NCI-H774 (cell line): ENCODE data around the gene PADI2.
"Not testable (repeated sequence)": the region's sequence is repeated elsewhere in the genome, so short reads cannot be mapped to it uniquely, and the experiment has no call there.

Experiments
- DNase-seq: peaks from one replicate; lab custom pipeline; 2025; lab: John Stamatoyannopoulos, UW

The PADI2 gene

GRCh38 chr1:17081439-17081838 lies 37.8 kb downstream of the PADI2 start:
- no peak for DNase-seq

- no peak for DNase-seq
Observed at GRCh38 chr1:17080880-17081279, 38.4 kb downstream of the PADI2 start.

- no peak for DNase-seq
Observed at GRCh38 chr1:17080085-17080759, 39.0 kb downstream of the PADI2 start.

- DNase-seq, result no peak
Observed at GRCh38 chr1:17078991-17079868, 40.0 kb downstream of the PADI2 start.

GRCh38 chr1:17075470-17076255 lies 43.6 kb downstream of the PADI2 start:
- no peak for DNase-seq

GRCh38 chr1:17071794-17072193 lies 47.5 kb downstream of the PADI2 start:
- DNase-seq, result no peak

GRCh38 chr1:17070163-17070525 lies 49.1 kb downstream of the PADI2 start:
- no peak for DNase-seq

- no peak for DNase-seq
Observed at GRCh38 chr1:17069452-17070162, 49.6 kb downstream of the PADI2 start.

- DNase-seq, result no peak
Observed at GRCh38 chr1:17068789-17069188, 50.5 kb downstream of the PADI2 start.

GRCh38 chr1:17067465-17068240 lies 51.6 kb downstream of the PADI2 start:
- DNase-seq, result no peak

GRCh38 chr1:17067069-17067426 lies 52.2 kb downstream of the PADI2 start:
- DNase-seq, result no peak

- DNase-seq, result no peak
Observed at GRCh38 chr1:17066361-17067068, 52.7 kb downstream of the PADI2 start.

GRCh38 chr1:17065666-17066065 lies 53.6 kb downstream of the PADI2 start:
- DNase-seq, result no peak

GRCh38 chr1:17062751-17063150 lies 56.5 kb downstream of the PADI2 start:
- not testable (repeated sequence) for DNase-seq

GRCh38 chr1:17061892-17062291 lies 57.4 kb downstream of the PADI2 start:
- no peak for DNase-seq

GRCh38 chr1:17061486-17061885 lies 57.8 kb downstream of the PADI2 start:
- no peak for DNase-seq

- no peak for DNase-seq
Observed at GRCh38 chr1:17060306-17060749, 58.9 kb downstream of the PADI2 start.

- DNase-seq, result no peak
Observed at GRCh38 chr1:17059391-17060305, 59.6 kb downstream of the PADI2 start.

GRCh38 chr1:17056551-17056950 lies 62.7 kb downstream of the PADI2 start:
- no peak for DNase-seq
